ENCODE results near the gene NBAS. TPM values are rescaled to one million over a fixed set of nuclear protein-coding genes. Genes with fewer than 3 reads are reported as not detected.

Gene NBAS
- total and polyA plus RNA-seq, 10 of the 15 experiments (the other 5 are each of a cell fraction or from before 2014, with no cell fraction given) = 4.3 to 32.7 (median 20.8) TPM

DNA sequence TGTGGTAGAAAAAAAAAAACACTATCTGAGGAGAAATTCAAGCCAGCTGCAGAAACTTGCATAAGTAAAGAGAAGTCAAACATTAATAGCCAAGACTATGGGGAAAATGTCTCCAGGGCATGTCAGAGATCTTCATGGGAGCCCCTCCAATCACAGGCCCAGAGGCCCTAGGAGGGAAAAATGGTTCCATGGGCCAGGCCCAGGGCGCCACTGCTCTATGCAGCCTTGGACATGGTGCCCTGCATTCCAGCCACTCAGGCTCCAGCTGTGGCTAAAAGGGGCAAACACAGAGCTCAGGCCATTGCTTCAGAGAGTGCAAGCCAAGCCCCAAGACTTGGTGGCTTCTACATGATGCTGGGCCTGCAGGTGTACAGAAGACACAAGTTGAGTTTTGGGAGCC, 354.7 kb downstream of the NBAS start:
- BruUV-seq (replicated peaks) = no TSS peak
- 26% methylated on average over 1 of the region's 1 CpG for WGBS (ENCODE audit: insufficient coverage, insufficient replicate concordance, low lambda C conversion rate, missing lambda C conversion rate)
- CTCF ChIA-PET = no interaction called here

DNA sequence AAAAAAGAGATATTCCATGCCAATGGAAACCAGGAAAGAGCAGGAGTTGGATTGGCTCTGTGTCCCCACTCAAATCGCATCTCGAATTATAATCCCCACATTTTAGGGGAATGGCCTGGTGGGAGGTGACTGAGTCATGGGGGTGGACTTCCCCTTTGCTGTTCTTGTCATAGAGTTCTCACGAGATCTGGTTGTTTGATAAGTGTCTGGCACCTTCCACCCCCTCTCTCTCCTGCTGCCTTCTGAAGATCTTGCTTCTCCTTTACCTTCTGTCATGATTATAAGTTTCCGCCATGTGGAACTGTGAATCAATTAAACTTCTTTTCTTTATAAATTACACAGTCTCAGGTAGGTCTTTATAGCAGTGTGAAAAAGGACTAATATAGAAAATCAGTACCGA, 355.6 kb downstream of the NBAS start:
- H3K79me2 ChIP-seq (ENCODE audit: control insufficient read depth, insufficient read depth, low read length) = no peaks in the 10 kb centered on the region
- no peak for FAIRE-seq
- ChIA-PET RAD21 (ENCODE audit: unreplicated experiment) (no interaction called here), SMC1A (ENCODE audit: uncharacterized antibody, unreplicated experiment) (no interaction called here), POLR2A (no interaction called here), CTCF (no interaction called here)
- H2AFZ ChIP-seq (ENCODE audit: control insufficient read depth, low read depth, low read length) = no peak overlapping the region
- no peak overlapping the region for H3K27ac ChIP-seq (ENCODE audit: control insufficient read depth, insufficient read depth)
- no peaks in the 10 kb centered on the region for H3K27me3 ChIP-seq (replicated peaks in 1 of 2; ENCODE audit: control insufficient read depth in 2 of 2, insufficient read depth in 2 of 2, low read length in 1 of 2)
- H3K4me1 ChIP-seq (ENCODE audit: control insufficient read depth, insufficient read depth, low read length) = no peaks in the 10 kb centered on the region
- H3K4me2 ChIP-seq (ENCODE audit: control insufficient read depth, insufficient read depth) = no peak overlapping the region
- TF ChIP-seq HCFC1 (IDR thresholded peaks at IDR 0.05; ENCODE audit: low read length) = no peak
- no peak for TF ChIP-seq DPF2 (IDR thresholded peaks at IDR 0.05)
- TF ChIP-seq, protein P1, sequence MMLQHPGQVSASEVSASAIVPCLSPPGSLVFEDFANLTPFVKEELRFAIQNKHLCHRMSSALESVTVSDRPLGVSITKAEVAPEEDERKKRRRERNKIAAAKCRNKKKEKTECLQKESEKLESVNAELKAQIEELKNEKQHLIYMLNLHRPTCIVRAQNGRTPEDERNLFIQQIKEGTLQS (IDR thresholded peaks at IDR 0.05; ENCODE audit: borderline replicate concordance, extremely low read depth, low read depth, low read length) = no peak
- no peak for TF ChIP-seq NR2C1 (IDR thresholded peaks at IDR 0.05)
- no peak for TF ChIP-seq POLR2AphosphoS5 (IDR thresholded peaks at IDR 0.05; ENCODE audit: low read length)
- no peak for TF ChIP-seq NR2C2 (IDR thresholded peaks at IDR 0.05; ENCODE audit: borderline replicate concordance, control insufficient read depth, insufficient read length, low read depth)
- TF ChIP-seq STAT3 (IDR thresholded peaks at IDR 0.05; ENCODE audit: low read depth, low read length) = no peak
- TF ChIP-seq EED (IDR thresholded peaks at IDR 0.05; ENCODE audit: low read depth) = no peak
- TF ChIP-seq, protein P2, sequence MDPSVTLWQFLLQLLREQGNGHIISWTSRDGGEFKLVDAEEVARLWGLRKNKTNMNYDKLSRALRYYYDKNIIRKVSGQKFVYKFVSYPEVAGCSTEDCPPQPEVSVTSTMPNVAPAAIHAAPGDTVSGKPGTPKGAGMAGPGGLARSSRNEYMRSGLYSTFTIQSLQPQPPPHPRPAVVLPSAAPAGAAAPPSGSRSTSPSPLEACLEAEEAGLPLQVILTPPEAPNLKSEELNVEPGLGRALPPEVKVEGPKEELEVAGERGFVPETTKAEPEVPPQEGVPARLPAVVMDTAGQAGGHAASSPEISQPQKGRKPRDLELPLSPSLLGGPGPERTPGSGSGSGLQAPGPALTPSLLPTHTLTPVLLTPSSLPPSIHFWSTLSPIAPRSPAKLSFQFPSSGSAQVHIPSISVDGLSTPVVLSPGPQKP (IDR thresholded peaks at IDR 0.05; ENCODE audit: low read depth, low read length) = no peak
- no peak for TF ChIP-seq TARDBP (IDR thresholded peaks at IDR 0.05; ENCODE audit: borderline replicate concordance)
- no peak for TF ChIP-seq FOS (IDR thresholded peaks at IDR 0.05; ENCODE audit: borderline replicate concordance, extremely low read depth, insufficient read length)
- TF ChIP-seq CBX5 (IDR thresholded peaks at IDR 0.05; ENCODE audit: low read depth) = no peak
- TF ChIP-seq RBBP5 (conservative IDR thresholded peaks at IDR 0.05) = no peak
- TF ChIP-seq PML (IDR thresholded peaks at IDR 0.05; ENCODE audit: low read length) = no peak
- TF ChIP-seq RFX5 (IDR thresholded peaks at IDR 0.05; ENCODE audit: low read depth, low read length) = no peak
- TF ChIP-seq WRNIP1 (IDR thresholded peaks at IDR 0.05; ENCODE audit: borderline replicate concordance, low read depth, low read length) = no peak
- no peaks in the 10 kb centered on the region for H3K36me3 ChIP-seq (ENCODE audit: control insufficient read depth in 2 of 2, insufficient read depth in 2 of 2, low read length in 1 of 2)
- H3K9me3 ChIP-seq (replicated peaks; ENCODE audit: control insufficient read depth, insufficient read depth, low read length) = no peaks in the 10 kb centered on the region; the same call in 2 of the 3 replicates
- H3K9ac ChIP-seq (ENCODE audit: control insufficient read depth, insufficient read depth, low read length) = no peak overlapping the region
- WGBS (ENCODE audit: insufficient coverage, insufficient replicate concordance, low lambda C conversion rate, missing lambda C conversion rate) = 90% methylated on average over 5 of the region's 5 CpGs
- H4K20me1 ChIP-seq (ENCODE audit: control insufficient read depth, insufficient read depth) = no peaks in the 10 kb centered on the region
- no TSS peak for BruUV-seq (replicated peaks)
- no peak overlapping the region for H3K4me3 ChIP-seq
- in situ Hi-C loops (cut with MboI) (no loop called here), intact Hi-C loops (cut with micrococcal nuclease; ENCODE audit: unreplicated experiment) (no loop called here)
- no peak for ATAC-seq
- DNase-seq (ENCODE audit: low read depth, low spot score) = no peak

More for the DNA sequence above, 354.7 kb downstream of the NBAS start:
- Histone ChIP-seq H3K27ac (ENCODE audit: control insufficient read depth, insufficient read depth) (no peak overlapping the region), H3K27me3 (replicated peaks in 1 of 2; ENCODE audit: control insufficient read depth in 2 of 2, insufficient read depth in 2 of 2, low read length in 1 of 2) (no peaks in the 10 kb centered on the region), H3K9me3 (replicated peaks; ENCODE audit: control insufficient read depth, insufficient read depth, low read length) (no peaks in the 10 kb centered on the region; the same call in 2 of the 3 replicates), H4K20me1 (ENCODE audit: control insufficient read depth, insufficient read depth) (no peaks in the 10 kb centered on the region), H3K4me3 (no peak overlapping the region), H2AFZ (ENCODE audit: control insufficient read depth, low read depth, low read length) (no peak overlapping the region), H3K9ac (ENCODE audit: control insufficient read depth, insufficient read depth, low read length) (no peak overlapping the region), H3K79me2 (ENCODE audit: control insufficient read depth, insufficient read depth, low read length) (no peaks in the 10 kb centered on the region), H3K4me2 (ENCODE audit: control insufficient read depth, insufficient read depth) (no peak overlapping the region), H3K4me1 (ENCODE audit: control insufficient read depth, insufficient read depth, low read length) (no peaks in the 10 kb centered on the region), H3K36me3 (ENCODE audit: control insufficient read depth in 2 of 2, insufficient read depth in 2 of 2, low read length in 1 of 2) (no peaks in the 10 kb centered on the region)
- ATAC-seq = no peak
- POLR2A ChIA-PET = no interaction called here
- DNase-seq (ENCODE audit: low read depth, low spot score) = no peak
- SMC1A ChIA-PET (ENCODE audit: uncharacterized antibody, unreplicated experiment) = no interaction called here
- intact Hi-C loops (cut with micrococcal nuclease; ENCODE audit: unreplicated experiment) (no loop called here), in situ Hi-C loops (cut with MboI) (no loop called here)
- RAD21 ChIA-PET (ENCODE audit: unreplicated experiment) = no interaction called here
- no peak for FAIRE-seq
- TF ChIP-seq POLR2AphosphoS5 (IDR thresholded peaks at IDR 0.05; ENCODE audit: low read length) = no peak
- TF ChIP-seq, protein P3, sequence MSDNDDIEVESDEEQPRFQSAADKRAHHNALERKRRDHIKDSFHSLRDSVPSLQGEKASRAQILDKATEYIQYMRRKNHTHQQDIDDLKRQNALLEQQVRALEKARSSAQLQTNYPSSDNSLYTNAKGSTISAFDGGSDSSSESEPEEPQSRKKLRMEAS (IDR thresholded peaks at IDR 0.05; ENCODE audit: low read depth, low read length) = no peak

All from GM12878 (cell line).